ENCODE measurements around the gene MFF.

- no peak for TF ChIP-seq CTCF (IDR thresholded peaks at IDR 0.05)
- no peak for TF ChIP-seq POLR2A (IDR thresholded peaks at IDR 0.05)
These were observed 13.1 kb upstream of the MFF start for GRCh38 chr2:227311861-227312506.

Data from body of pancreas (tissue), 4 donors.